HG02943 (cell line): ENCODE data around the gene SULT1C2.
"Not testable (repeated sequence)": the region's sequence is repeated elsewhere in the genome, so short reads cannot be mapped to it uniquely, and the experiment has no call there.

ENCODE experiments used
- ATAC-seq: cut with Tn5 transposase; IDR thresholded peaks from one replicate; pipeline ENCODE4 v1.9.1; 2021; ENCODE audit warnings: mild to moderate bottlenecking, low read depth, moderate library complexity; ENCODE audit not compliant: unreplicated experiment

The SULT1C2 gene

DNA sequence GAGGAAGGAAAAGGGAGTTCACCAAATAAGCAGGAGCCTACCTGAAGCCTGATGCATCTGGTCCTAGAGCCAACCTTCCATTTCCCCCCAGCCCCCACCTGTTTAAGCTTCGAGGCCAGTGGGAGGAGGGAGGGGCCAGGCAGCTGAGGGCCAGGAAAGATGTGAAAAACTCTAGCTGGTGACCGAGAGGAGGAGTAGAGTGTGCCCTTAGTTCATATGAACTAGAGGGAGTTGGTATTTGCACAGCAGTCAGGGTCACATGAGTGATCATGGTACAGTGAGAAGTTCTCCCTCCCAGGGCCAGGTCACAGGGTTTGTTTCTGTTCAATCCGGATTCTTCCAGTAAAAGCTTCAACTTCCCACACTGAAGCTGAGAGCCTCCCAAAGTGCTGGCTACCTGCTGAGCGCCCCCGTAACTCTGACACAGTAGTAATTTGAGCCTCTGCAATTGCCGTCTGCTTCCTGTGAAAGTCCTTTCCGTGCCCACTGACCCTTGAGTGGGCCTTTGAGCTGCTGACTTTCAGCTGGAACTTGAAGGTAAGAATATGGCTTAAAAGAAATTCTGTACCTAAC, at the start of gene SULT1C2:
SULT1C2 (plus strand) TSS at position 362 of the 573 bp plus-strand sequence. CDS start 4,773 bp downstream, outside the sequence.
- no peak for ATAC-seq

GRCh38 chr2:108239786-108240185, 48.9 kb upstream of the SULT1C2 start, which contains the start of gene SULT1C3:
Gene SULT1C3 (plus strand): TSS chr2:108239968. CDS start chr2:108247195, 7,227 bp downstream.
- ATAC-seq, result no peak

- ATAC-seq, result no peak
Observed at GRCh38 chr2:108240966-108241365, 47.7 kb upstream of the SULT1C2 start.

GRCh38 chr2:108243566-108243965, 45.1 kb upstream of the SULT1C2 start:
- ATAC-seq, result no peak

DNA sequence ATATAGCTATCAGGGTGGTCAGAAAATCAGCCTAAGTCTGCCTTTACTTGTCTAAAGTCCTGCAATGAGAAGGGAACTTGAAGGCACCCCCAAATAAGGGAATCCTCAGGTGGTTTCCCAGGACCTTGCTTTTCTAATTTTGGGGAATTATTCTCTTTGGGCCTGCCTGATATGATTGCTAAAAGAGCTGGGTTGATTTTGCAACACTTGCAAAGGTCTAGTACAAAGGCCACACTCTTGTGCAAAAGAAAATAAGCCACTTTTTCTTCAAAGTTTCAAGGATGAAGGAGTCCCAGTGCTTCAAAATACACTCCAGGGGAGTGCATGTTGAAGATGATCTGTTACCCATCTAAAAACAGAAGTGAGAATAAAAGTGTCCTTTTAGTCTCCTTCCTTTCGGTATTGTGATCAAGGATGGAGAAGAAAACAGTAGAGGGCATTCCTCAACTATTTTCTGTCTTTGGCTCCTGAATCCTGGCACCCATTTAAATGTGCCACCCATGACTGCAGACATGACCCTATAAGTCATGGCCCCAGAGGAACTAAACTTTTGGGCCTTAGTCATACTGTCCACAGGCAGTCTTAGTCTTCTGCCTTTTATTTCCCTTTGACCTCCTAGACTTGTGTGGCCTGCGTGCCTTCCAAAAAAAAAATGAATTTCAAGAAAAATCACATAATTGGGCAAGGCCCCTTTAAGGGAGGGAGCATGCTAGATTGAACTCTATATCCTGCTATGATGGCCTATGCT, 43.9 kb upstream of the SULT1C2 start:
- ATAC-seq, result no peak

DNA sequence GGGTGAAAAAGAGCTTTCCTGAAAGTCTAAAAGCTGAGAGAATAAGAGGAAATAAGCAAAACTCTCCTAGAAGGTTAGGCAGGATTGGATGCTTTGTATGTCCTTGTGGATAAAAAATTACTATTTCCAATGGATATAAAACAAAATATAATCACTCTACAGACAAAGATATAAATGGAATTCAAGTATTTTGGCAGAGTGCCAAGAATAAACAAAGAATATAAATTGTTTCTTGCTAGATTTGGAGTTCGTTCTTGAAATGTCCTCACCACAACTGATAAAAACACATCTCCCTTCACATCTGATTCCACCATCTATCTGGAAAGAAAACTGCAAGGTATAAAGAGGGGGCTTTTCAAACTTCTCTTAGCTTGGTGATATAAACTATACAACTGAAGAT, 35.6 kb upstream of the SULT1C2 start:
- no peak for ATAC-seq

- no peak for ATAC-seq
Observed at GRCh38 chr2:108257757-108258331, 30.9 kb upstream of the SULT1C2 start.

- ATAC-seq, result no peak
Observed at GRCh38 chr2:108260773-108261172, 27.9 kb upstream of the SULT1C2 start.

- ATAC-seq, result no peak
Observed at GRCh38 chr2:108262036-108262435, 26.7 kb upstream of the SULT1C2 start.

DNA sequence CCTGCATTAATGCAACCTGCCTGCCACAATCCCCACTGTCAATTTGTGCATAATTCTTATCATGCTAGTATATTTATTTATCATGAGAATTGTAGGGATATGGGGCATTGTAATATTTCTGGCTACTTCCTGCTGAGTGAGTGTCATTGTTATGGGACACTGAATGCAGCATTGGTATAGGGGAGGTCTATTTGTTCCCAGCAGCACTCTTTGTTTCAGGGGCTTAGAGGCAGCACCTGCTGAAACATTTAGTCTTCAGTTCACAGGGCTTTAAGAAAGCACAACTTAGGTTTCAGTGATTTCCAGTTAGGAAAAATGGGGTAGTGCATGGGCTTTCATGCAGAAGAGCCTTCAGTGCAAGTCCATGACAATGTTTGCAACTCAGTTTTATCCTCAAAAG, 25.3 kb upstream of the SULT1C2 start:
- no peak for ATAC-seq

DNA sequence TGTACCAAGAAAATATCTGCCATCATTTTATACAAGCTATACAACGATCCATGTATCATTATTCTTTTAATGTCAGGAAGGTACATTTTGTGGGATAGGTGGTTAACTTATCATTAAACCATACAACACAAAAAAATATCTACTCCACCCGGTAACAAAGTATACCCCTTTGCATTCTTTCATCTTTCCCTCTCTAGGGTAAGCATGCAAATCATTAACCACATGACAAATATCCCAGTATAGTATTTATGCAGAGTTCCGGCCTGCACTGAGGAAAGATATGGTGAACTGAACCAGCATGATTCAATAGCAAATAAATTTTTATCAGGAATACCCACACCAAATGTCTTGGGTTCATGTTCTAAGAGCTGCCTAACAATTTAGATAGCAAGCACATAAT, 22.5 kb upstream of the SULT1C2 start:
- ATAC-seq, result no peak

DNA sequence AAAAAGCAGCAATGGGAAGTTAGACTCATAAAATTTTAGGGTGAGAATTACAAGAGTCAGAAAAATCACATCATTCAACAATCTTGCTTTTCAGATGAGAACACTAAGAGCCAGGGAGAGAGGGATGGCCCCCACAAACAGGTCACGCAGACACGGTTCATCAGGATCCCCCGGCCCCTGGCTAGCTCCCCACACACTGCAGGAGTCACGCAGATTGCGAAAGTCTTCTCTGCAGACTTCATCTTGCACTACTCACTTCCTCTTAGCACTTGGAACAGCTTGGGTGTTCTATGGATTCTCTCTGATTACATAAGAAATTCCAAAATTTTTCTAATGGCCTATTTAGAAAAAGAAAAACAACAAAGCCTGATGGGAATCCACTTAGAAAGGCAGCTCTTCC, 21.6 kb upstream of the SULT1C2 start:
- ATAC-seq, result no peak

GRCh38 chr2:108268001-108268400, 20.7 kb upstream of the SULT1C2 start:
- ATAC-seq, result no peak

DNA sequence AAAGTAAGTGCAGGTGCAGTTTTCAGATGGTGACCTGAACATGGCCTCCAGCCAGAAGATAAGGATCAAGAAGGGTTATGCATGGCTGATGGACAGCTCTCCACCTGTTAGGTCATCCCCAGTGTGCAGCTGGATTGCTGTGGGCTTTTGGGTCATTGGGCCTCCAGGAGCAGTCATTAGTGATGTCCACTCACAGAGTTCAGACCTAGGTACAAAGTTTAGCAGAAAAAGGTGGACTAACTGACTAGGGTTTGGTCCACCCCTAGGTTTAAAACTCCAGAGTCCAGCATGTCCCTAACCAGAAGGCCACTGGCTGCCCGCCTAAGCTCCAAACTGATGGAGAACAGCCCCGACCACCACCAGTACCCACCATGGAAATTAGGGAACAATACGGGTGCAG, 18.3 kb upstream of the SULT1C2 start:
- ATAC-seq, result no peak

GRCh38 chr2:108270768-108271506, 17.8 kb upstream of the SULT1C2 start:
- no peak for ATAC-seq

DNA sequence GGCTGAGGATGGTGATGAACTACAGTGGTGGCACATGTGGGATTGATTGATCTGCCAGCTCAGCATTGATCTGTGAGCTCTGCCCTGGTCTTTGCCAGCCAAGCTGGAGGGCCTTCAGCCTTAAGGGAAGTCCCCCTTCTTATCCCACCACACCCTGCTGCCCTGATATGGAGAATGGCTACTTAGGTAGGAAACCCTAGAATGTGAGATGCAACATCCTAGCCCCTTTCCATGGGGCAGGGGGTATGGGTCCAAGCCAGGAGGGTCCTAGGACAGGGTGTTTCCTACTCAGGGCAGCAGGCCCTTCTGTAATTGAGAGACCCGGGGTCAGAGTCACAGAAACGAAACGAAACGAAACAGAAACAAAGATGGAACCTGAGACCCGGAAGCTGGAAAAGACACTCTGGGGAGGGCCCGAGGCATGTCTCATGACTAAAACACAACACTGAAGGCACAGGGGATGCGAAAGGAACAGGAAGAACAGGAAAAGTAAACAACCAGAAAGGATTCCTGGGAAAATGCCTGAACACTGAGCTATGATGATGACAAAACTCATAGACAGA, 16.9 kb upstream of the SULT1C2 start:
- ATAC-seq, result no peak

GRCh38 chr2:108278631-108279030, 10.1 kb upstream of the SULT1C2 start:
- ATAC-seq, result no peak

- no peak for ATAC-seq
Observed at GRCh38 chr2:108279468-108279867, 9.2 kb upstream of the SULT1C2 start.

- ATAC-seq, result no peak
Observed at GRCh38 chr2:108280466-108280865, 8.2 kb upstream of the SULT1C2 start.

GRCh38 chr2:108284566-108284965, 4.1 kb upstream of the SULT1C2 start:
- ATAC-seq, result not testable (repeated sequence)

GRCh38 chr2:108285616-108286015, 3.1 kb upstream of the SULT1C2 start:
- ATAC-seq, result no peak
